DMS53 treated with DMSO at 0.1 percent for 48 hours (cell line): Measurements from ENCODE around the gene SWI5.
"Not testable (repeated sequence)": the region's sequence is repeated elsewhere in the genome, so short reads cannot be mapped to it uniquely, and the experiment has no call there.

Experiments
- DNase-seq: peaks from one replicate; lab custom pipeline; 2025; ENCODE audit not compliant: unreplicated experiment; lab: John Stamatoyannopoulos, UW

Gene SWI5

GRCh38 chr9:128276574-128277270, 646 bp downstream of the SWI5 start:
- DNase-seq = no peak

- DNase-seq = not testable (repeated sequence)
Measured at GRCh38 chr9:128279088-128280073, 3.3 kb downstream of the SWI5 start.

GRCh38 chr9:128280084-128280622, 4.1 kb downstream of the SWI5 start:
- DNase-seq = no peak

- no peak for DNase-seq
Measured at GRCh38 chr9:128282500-128282899, 6.4 kb downstream of the SWI5 start.

- no peak for DNase-seq
Measured at GRCh38 chr9:128285033-128285784, 9.1 kb downstream of the SWI5 start.

GRCh38 chr9:128286440-128286839, 10.4 kb downstream of the SWI5 start:
- DNase-seq = no peak

GRCh38 chr9:128288273-128289004, 12.4 kb downstream of the SWI5 start:
- no peak for DNase-seq

GRCh38 chr9:128292009-128292408, 15.9 kb downstream of the SWI5 start:
- no peak for DNase-seq

GRCh38 chr9:128293091-128293490, 17.0 kb downstream of the SWI5 start:
- no peak for DNase-seq

GRCh38 chr9:128294142-128294541, 18.1 kb downstream of the SWI5 start:
- no peak for DNase-seq

- no peak for DNase-seq
Measured at GRCh38 chr9:128296340-128297220, 20.5 kb downstream of the SWI5 start.

- DNase-seq = no peak
Measured at GRCh38 chr9:128297221-128297773, 21.2 kb downstream of the SWI5 start.

- no peak for DNase-seq
Measured at GRCh38 chr9:128298535-128299482, 22.7 kb downstream of the SWI5 start.

GRCh38 chr9:128304136-128304970, 28.3 kb downstream of the SWI5 start:
- no peak for DNase-seq

- DNase-seq = no peak
Measured at GRCh38 chr9:128304971-128305288, 28.9 kb downstream of the SWI5 start.

- no peak for DNase-seq
Measured at GRCh38 chr9:128309551-128309950, 33.5 kb downstream of the SWI5 start.

GRCh38 chr9:128310461-128310860, 34.4 kb downstream of the SWI5 start:
- no peak for DNase-seq
